ENCODE results near the gene SBNO2. TPM values are rescaled to one million over a fixed set of nuclear protein-coding genes. Genes with fewer than 3 reads are reported as not detected.

The SBNO2 gene
- total and polyA plus RNA-seq, 4 donors, result 2.2 to 25.0 (median 15.0) TPM

DNA sequence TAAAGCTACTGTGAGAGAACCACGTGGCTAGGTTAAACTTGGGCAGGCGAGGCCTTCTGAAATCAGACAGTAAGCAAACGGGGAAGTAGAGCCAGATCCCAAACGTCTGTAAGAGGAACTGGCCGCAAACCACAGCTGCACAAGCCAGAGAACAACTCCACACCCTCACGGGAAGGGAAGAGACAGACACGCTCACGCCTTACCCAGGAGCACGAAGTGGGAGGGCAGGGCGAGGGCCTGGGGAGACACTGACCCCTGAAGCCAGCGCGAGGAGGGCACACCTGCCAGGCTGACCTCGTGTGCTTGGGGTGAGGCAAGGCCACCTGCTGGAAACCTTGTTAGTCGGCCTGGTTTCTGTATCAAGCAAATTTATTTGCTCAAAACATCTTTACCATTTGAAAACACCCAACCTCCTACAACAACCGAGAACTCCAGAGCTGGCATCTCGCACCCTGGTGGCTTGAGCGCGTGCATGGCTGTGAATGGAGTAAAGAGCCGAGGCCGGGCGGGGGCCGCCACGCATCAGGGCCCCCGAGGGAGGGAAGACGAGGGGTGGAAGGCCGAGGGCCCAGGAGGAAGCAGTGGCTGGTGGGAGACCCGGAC lies 86.2 kb downstream of the SBNO2 start:
- no peaks in the 10 kb centered on the region for H3K9me3 ChIP-seq (ENCODE audit: control insufficient read depth in 4 of 4, low read length in 3 of 4)
- no peaks in the 10 kb centered on the region for H3K27me3 ChIP-seq (ENCODE audit: control insufficient read depth in 4 of 4, insufficient read depth in 4 of 4, low read length in 3 of 4)
- 69% methylated on average over 27 of the region's 27 CpGs for WGBS
- no peak for DNase-seq (ENCODE audit: low spot score)
- H3K4me3 ChIP-seq (ENCODE audit: low read depth in 1 of 3, low read length in 3 of 3), result no peak overlapping the region
- TF ChIP-seq HNF4G (IDR thresholded peaks at IDR 0.05), result no peak
- no peak for TF ChIP-seq SP1 (IDR thresholded peaks at IDR 0.05)
- no peak for TF ChIP-seq EGR1 (IDR thresholded peaks at IDR 0.05; ENCODE audit: low read depth in 2 of 2)
- TF ChIP-seq RXRA (IDR thresholded peaks at IDR 0.05), result no peak
- TF ChIP-seq JUND (IDR thresholded peaks at IDR 0.05), result no peak
- TF ChIP-seq, protein P1, sequence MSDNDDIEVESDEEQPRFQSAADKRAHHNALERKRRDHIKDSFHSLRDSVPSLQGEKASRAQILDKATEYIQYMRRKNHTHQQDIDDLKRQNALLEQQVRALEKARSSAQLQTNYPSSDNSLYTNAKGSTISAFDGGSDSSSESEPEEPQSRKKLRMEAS (IDR thresholded peaks at IDR 0.05), result no peak
- no peak for TF ChIP-seq TAF1 (conservative IDR thresholded peaks at IDR 0.05)
- peak overlapping the region; percentile 20 to 55 for H3K27ac ChIP-seq (ENCODE audit: low read depth in 1 of 2, low read length in 2 of 2)
- no peak overlapping the region for H3K9ac ChIP-seq (ENCODE audit: low read depth in 1 of 2, low read length in 2 of 2)
- H3K36me3 ChIP-seq (ENCODE audit: control insufficient read depth in 4 of 4, insufficient read depth in 3 of 4, low read depth in 1 of 4, low read length in 3 of 4), result peaks cover 9 to 27% (median 22%) of the 10 kb centered on the region in 4 donors
- H3K4me1 ChIP-seq (ENCODE audit: control insufficient read depth in 4 of 4, insufficient read depth in 4 of 4, low read length in 3 of 4), result peaks cover 0 to 18% (median 3%) of the 10 kb centered on the region in 4 donors

DNA sequence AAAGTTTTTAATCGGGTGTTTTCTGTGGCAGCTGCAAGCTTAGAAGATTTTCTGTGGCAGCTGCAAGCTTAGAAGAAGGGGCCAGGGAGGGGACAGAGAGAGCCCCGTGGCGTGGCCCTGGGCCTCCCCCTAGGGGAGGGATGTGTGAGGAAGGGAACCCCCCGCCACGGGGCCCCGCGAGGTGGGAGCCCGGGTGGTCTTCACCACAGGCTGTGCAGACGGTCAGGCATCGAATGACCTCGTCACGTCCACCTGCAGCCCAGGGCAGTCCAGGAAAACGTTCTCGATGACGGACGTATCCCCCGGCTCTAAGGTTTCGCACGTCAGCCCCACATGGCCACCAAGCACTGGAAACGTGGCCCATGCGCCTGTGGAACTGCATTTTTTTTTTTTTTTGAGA lies 87.5 kb downstream of the SBNO2 start:
- TF ChIP-seq, protein P2, sequence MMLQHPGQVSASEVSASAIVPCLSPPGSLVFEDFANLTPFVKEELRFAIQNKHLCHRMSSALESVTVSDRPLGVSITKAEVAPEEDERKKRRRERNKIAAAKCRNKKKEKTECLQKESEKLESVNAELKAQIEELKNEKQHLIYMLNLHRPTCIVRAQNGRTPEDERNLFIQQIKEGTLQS (IDR thresholded peaks at IDR 0.05), result no peak
- TF ChIP-seq FOXA2 (IDR thresholded peaks at IDR 0.05) (no peak), TAF1 (conservative IDR thresholded peaks at IDR 0.05) (no peak), RAD21 (IDR thresholded peaks at IDR 0.05) (no peak), NR2F2 (IDR thresholded peaks at IDR 0.05) (no peak), RXRA (IDR thresholded peaks at IDR 0.05) (no peak), HNF4A (conservative IDR thresholded peaks at IDR 0.05) (no peak), FOXA1 (IDR thresholded peaks at IDR 0.05) (no peak), JUND (IDR thresholded peaks at IDR 0.05) (no peak), YY1 (IDR thresholded peaks at IDR 0.05) (no peak), HNF4G (IDR thresholded peaks at IDR 0.05) (no peak), SP1 (IDR thresholded peaks at IDR 0.05) (no peak), GABPA (IDR thresholded peaks at IDR 0.05 in 1 of 2, conservative IDR thresholded peaks at IDR 0.05 in 1 of 2) (no peak), EGR1 (IDR thresholded peaks at IDR 0.05; ENCODE audit: low read depth in 2 of 2) (no peak)
- TF ChIP-seq, protein P3, sequence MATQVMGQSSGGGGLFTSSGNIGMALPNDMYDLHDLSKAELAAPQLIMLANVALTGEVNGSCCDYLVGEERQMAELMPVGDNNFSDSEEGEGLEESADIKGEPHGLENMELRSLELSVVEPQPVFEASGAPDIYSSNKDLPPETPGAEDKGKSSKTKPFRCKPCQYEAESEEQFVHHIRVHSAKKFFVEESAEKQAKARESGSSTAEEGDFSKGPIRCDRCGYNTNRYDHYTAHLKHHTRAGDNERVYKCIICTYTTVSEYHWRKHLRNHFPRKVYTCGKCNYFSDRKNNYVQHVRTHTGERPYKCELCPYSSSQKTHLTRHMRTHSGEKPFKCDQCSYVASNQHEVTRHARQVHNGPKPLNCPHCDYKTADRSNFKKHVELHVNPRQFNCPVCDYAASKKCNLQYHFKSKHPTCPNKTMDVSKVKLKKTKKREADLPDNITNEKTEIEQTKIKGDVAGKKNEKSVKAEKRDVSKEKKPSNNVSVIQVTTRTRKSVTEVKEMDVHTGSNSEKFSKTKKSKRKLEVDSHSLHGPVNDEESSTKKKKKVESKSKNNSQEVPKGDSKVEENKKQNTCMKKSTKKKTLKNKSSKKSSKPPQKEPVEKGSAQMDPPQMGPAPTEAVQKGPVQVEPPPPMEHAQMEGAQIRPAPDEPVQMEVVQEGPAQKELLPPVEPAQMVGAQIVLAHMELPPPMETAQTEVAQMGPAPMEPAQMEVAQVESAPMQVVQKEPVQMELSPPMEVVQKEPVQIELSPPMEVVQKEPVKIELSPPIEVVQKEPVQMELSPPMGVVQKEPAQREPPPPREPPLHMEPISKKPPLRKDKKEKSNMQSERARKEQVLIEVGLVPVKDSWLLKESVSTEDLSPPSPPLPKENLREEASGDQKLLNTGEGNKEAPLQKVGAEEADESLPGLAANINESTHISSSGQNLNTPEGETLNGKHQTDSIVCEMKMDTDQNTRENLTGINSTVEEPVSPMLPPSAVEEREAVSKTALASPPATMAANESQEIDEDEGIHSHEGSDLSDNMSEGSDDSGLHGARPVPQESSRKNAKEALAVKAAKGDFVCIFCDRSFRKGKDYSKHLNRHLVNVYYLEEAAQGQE (IDR thresholded peaks at IDR 0.05), result no peak
- TF ChIP-seq, protein P1 (IDR thresholded peaks at IDR 0.05), result no peak
- H3K36me3 ChIP-seq (ENCODE audit: control insufficient read depth in 4 of 4, insufficient read depth in 3 of 4, low read depth in 1 of 4, low read length in 3 of 4), result peaks cover 9 to 27% (median 20%) of the 10 kb centered on the region in 4 donors

More for the DNA sequence above, 87.5 kb downstream of the SBNO2 start:
- Histone ChIP-seq H3K27ac (ENCODE audit: low read depth in 1 of 2, low read length in 2 of 2) (no peak overlapping the region), H3K9me3 (ENCODE audit: control insufficient read depth in 4 of 4, low read length in 3 of 4) (no peaks in the 10 kb centered on the region), H3K9ac (ENCODE audit: low read depth in 1 of 2, low read length in 2 of 2) (no peak overlapping the region), H3K4me3 (ENCODE audit: low read depth in 1 of 3, low read length in 3 of 3) (no peak overlapping the region), H3K27me3 (ENCODE audit: control insufficient read depth in 4 of 4, insufficient read depth in 4 of 4, low read length in 3 of 4) (no peaks in the 10 kb centered on the region), H3K4me1 (ENCODE audit: control insufficient read depth in 4 of 4, insufficient read depth in 4 of 4, low read length in 3 of 4) (peaks cover 2 to 27% (median 9%) of the 10 kb centered on the region in 4 donors)
- DNase-seq (ENCODE audit: low spot score), result no peak
- 86% methylated on average over 21 of the region's 21 CpGs for WGBS

All from liver (tissue), 9 donors.